Measurements from ENCODE around the gene GRIA3.

GRCh38 chrX:123217077-123217476, 33.0 kb downstream of the GRIA3 start:
- TF ChIP-seq POLR2A (IDR thresholded peaks at IDR 0.05; ENCODE audit: low read length) (no peak), GATA1 (IDR thresholded peaks at IDR 0.05; ENCODE audit: low read depth, low read length) (no peak)
